Vagina (tissue), 2 donors: Measurements from ENCODE around the gene SLC24A3.

Experiments used
- CTCF ChIP-seq, 3 experiments: fragments of 450-650 bp in 2 of 3; fragments of 200-600 bp in 1 of 3; sonication (generic) in 1 of 3; IDR thresholded peaks; one replicate each; pipeline ENCODE4 v1.5.1; 2017 to 2019; ENCODE audit warnings: antibody characterized with exemption in 3 of 3, mild to moderate bottlenecking in 2 of 3, moderate library complexity in 2 of 3
- POLR2A ChIP-seq, 2 donors: fragments of 450-650 bp; IDR thresholded peaks; one replicate each; pipeline ENCODE4 v1.6.1; 2017; ENCODE audit warnings: antibody characterized with exemption in 2 of 2, mild to moderate bottlenecking in 2 of 2, moderate library complexity in 2 of 2
- POLR2AphosphoS5 ChIP-seq, 2 donors: sonication (generic); formaldehyde crosslinking; IDR thresholded peaks; one replicate each; pipeline ENCODE4 v1.9.0; 2017; ENCODE audit warnings: antibody characterized with exemption in 2 of 2, mild to moderate bottlenecking in 2 of 2, low read depth in 1 of 2; ENCODE audit not compliant: insufficient read depth in 1 of 2

- TF ChIP-seq CTCF (IDR thresholded peaks at IDR 0.05), result no peak
- no peak for TF ChIP-seq POLR2AphosphoS5 (IDR thresholded peaks at IDR 0.05; ENCODE audit: insufficient read depth in 1 of 2, low read depth in 1 of 2)
- no peak for TF ChIP-seq POLR2A (IDR thresholded peaks at IDR 0.05)
Measured at GRCh38 chr20:19599200-19599599, 386.8 kb downstream of the SLC24A3 start.
